ENCODE data around the gene GJB5. TPM values are rescaled to one million over a fixed set of nuclear protein-coding genes. Genes with fewer than 3 reads are reported as not detected.

Gene GJB5
- total RNA-seq, 1 donor from 2014 or later = not detected

- intact Hi-C loops (cut with micrococcal nuclease) = no loop called here
- Mint-ChIP-seq H3K27ac (no peak overlapping the region), H3K4me1 (no peaks in the 10 kb centered on the region), H3K4me3 (no peak overlapping the region), H3K36me3 (ENCODE audit: low read depth) (no peaks in the 10 kb centered on the region), H3K9me3 (no peaks in the 10 kb centered on the region), H3K27me3 (peaks cover 9% of the 10 kb centered on the region)
- no peak for ATAC-seq (ENCODE audit: low read depth)
- TF ChIP-seq CTCF (IDR thresholded peaks at IDR 0.05) = no peak
- ChIA-PET POLR2A (no interaction called here), CTCF (no interaction called here)
- DNase-seq = no peak
These were observed 4.2 kb upstream of the GJB5 start for GRCh38 chr1:34750610-34751009.

- intact Hi-C loops (cut with micrococcal nuclease) = no loop called here
- no peak for TF ChIP-seq CTCF (IDR thresholded peaks at IDR 0.05)
- H3K4me1 Mint-ChIP-seq = no peaks in the 10 kb centered on the region
- no peaks in the 10 kb centered on the region for H3K36me3 Mint-ChIP-seq (ENCODE audit: low read depth)
- no peaks in the 10 kb centered on the region for H3K9me3 Mint-ChIP-seq
- H3K27ac Mint-ChIP-seq = no peak overlapping the region
- no peak for DNase-seq
- H3K4me3 Mint-ChIP-seq = no peak overlapping the region
- no peak for ATAC-seq (ENCODE audit: low read depth)
- ChIA-PET CTCF (interaction anchor here (2.5 kb wide), 1 partner anchor 10 kb away, joined by 7 read pairs; no protein-coding TSS in a partner anchor), POLR2A (no interaction called here)
- H3K27me3 Mint-ChIP-seq = peaks cover 8% of the 10 kb centered on the region
These were observed 1.7 kb upstream of the GJB5 start for GRCh38 chr1:34753163-34753562.

GRCh38 chr1:34755961-34756360, 1.1 kb downstream of the GJB5 start:
- intact Hi-C loops (cut with micrococcal nuclease) = no loop called here
- no peaks in the 10 kb centered on the region for H3K4me1 Mint-ChIP-seq
- ChIA-PET CTCF (interaction anchor here (1.4 kb wide), 1 partner anchor 30 kb away, joined by 3 read pairs; no protein-coding TSS in a partner anchor), POLR2A (no interaction called here)
- H3K9me3 Mint-ChIP-seq = no peaks in the 10 kb centered on the region
- no peak for TF ChIP-seq CTCF (IDR thresholded peaks at IDR 0.05)
- no peak overlapping the region for H3K4me3 Mint-ChIP-seq
- H3K36me3 Mint-ChIP-seq (ENCODE audit: low read depth) = no peaks in the 10 kb centered on the region
- no peak for DNase-seq
- no peak overlapping the region for H3K27ac Mint-ChIP-seq
- ATAC-seq (ENCODE audit: low read depth) = no peak
- H3K27me3 Mint-ChIP-seq = peaks cover 8% of the 10 kb centered on the region

GRCh38 chr1:34757386-34757785, 2.5 kb downstream of the GJB5 start:
- H3K36me3 Mint-ChIP-seq (ENCODE audit: low read depth) = no peaks in the 10 kb centered on the region
- ATAC-seq (ENCODE audit: low read depth) = no peak
- H3K27me3 Mint-ChIP-seq = peaks cover 10% of the 10 kb centered on the region
- TF ChIP-seq CTCF (IDR thresholded peaks at IDR 0.05) = no peak
- ChIA-PET CTCF (interaction anchor here (1.6 kb wide), 1 partner anchor 14 kb away, joined by 4 read pairs; no protein-coding TSS in a partner anchor), POLR2A (no interaction called here)
- H3K27ac Mint-ChIP-seq = no peak overlapping the region
- no peaks in the 10 kb centered on the region for H3K4me1 Mint-ChIP-seq
- no peak overlapping the region for H3K4me3 Mint-ChIP-seq
- intact Hi-C loops (cut with micrococcal nuclease) = no loop called here
- no peak for DNase-seq
- no peaks in the 10 kb centered on the region for H3K9me3 Mint-ChIP-seq

GRCh38 chr1:34758751-34759150, 3.9 kb downstream of the GJB5 start:
- Mint-ChIP-seq H3K27me3 (peaks cover 7% of the 10 kb centered on the region), H3K4me3 (no peak overlapping the region), H3K4me1 (no peaks in the 10 kb centered on the region), H3K9me3 (no peaks in the 10 kb centered on the region), H3K36me3 (ENCODE audit: low read depth) (no peaks in the 10 kb centered on the region), H3K27ac (no peak overlapping the region)
- ATAC-seq (ENCODE audit: low read depth) (no peak), DNase-seq (no peak)
- CTCF ChIA-PET = interaction anchor here (1.6 kb wide), 1 partner anchor 16 kb away, joined by 4 read pairs; no protein-coding TSS in a partner anchor
- TF ChIP-seq CTCF (IDR thresholded peaks at IDR 0.05) = no peak
- POLR2A ChIA-PET = no interaction called here
- intact Hi-C loops (cut with micrococcal nuclease) = no loop called here

Measured in activated B cell treated with CpG ODN at 0.5 μM for 24 hours (primary cell).